ENCODE measurements around the gene CTNNBL1.

Gene CTNNBL1

DNA sequence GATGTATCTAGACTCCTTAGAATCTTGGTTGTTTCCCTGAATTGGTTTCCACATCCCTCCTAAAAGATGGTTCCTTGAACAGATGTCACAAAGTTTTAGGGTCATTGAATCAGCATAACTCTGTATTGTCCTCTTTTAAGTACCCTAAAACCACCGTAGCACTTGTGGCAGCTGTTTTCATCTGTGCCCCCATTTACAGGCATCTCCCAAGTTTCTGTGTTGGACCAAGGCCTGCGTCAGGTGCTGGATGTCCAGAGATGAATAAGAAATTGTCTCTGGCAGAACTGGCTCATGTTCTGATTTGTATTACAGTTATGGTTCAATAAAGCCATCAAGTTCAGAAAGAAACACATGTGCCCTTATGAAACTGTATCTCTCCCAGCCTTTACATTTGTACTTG, 48.3 kb downstream of the CTNNBL1 start:
- no peak for DNase-seq (ENCODE audit: low spot score)

DNA sequence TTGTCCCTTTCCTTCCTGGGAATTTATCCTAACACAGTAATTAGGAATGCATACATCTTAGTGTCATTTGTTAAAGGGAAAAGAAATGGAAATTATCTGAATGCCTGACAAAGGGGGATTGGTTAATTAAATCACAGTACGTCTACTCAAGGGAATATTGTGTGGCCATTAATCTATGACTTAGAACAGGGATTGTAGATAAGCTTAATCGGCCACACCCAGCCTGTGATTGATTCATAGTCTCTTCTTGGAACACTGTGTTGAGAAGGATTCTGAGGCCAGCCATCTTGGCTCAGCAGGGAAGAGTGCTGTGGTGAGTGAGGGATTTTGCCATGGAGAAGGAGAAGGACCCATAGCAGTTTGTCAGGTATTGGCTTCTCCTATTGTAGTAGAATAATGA, 50.5 kb downstream of the CTNNBL1 start:
- no peak for DNase-seq (ENCODE audit: low spot score)

DNA sequence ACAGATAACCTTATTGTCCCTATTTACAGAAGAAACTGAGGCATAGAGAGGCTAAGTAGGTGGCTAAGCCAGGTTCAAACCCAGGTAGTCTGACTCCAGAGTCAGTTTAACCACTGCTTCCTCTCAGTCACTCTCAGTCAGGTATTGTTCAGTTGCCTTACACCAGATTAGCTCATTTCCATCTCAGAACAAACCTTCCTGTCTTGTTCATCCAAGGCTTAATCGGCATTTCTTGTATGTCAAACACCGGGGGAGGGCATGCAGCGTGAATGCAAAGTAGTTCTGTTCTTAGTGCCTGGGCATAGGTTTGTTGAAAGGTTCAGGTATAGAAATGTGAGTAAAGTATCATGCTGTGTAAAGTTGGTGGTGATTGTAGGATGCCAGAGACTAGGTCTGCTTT, 51.7 kb downstream of the CTNNBL1 start:
- no peak for DNase-seq (ENCODE audit: low spot score)

- no peak for DNase-seq (ENCODE audit: low spot score)
Observed at GRCh38 chr20:37748015-37748414, 54.2 kb downstream of the CTNNBL1 start.

GRCh38 chr20:37749218-37749617, 55.4 kb downstream of the CTNNBL1 start:
- DNase-seq (ENCODE audit: low spot score) = no peak

DNA sequence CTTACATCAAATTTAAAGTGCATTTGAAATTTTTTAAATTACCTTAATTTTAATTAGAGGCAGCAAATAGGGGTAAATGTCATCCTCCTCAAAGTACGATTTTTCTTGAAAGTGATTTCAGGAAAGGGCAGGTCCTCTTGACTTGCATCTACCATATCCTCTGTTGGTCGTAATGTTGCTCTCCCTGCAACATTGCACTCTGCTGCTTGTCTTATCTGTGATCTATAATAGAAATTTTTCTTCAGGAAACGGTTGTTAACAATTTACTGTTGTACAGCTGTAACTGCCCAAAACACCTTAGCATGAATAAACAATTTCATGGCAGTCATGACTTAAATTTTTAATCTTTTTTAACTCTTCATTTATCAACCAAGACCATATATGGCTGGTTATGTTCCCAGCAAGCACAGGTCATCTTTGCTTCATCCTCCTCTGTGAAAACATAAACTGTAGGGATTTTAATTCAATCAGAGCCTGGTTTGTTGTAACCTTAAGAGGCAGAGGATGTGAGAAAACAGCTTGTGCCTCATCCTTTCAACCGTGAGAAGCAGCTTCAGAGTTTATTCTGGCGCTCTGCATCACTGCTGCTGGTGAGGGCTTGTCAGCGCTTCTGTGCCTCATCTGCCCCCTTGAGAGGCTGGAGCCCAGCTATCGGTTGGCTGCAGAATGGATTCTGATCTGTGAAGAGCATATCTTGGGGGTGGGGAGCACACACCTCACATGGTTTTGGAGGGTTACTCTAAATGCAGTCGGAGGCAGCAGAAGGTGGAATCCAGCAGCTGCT, 56.0 kb downstream of the CTNNBL1 start:
- DNase-seq (ENCODE audit: low spot score) = no peak

- DNase-seq (ENCODE audit: low spot score) = no peak
Observed at GRCh38 chr20:37755665-37756064, 61.8 kb downstream of the CTNNBL1 start.

GRCh38 chr20:37756234-37756633, 62.4 kb downstream of the CTNNBL1 start:
- DNase-seq (ENCODE audit: low spot score) = no peak

DNA sequence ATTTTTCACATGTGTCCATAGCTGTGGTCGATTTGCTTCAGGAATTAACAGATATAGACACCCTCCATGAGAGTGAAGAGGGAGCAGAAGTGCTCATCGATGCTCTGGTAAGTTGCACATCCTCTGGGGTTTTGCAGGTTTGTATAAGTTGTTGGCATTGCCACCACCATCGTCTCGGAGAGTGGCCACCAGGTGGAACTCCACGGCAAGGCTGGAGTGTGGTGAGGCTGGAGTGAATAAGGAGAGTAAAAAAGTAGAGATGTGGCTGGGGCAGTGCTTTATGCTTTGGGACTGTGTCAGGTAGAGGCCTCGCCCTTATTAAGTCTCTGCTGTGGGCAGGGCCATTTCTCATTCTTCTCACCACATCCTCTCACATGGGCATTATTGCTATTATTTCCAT, 63.7 kb downstream of the CTNNBL1 start:
- DNase-seq (ENCODE audit: low spot score) = no peak

GRCh38 chr20:37758332-37758731, 64.5 kb downstream of the CTNNBL1 start:
- no peak for DNase-seq (ENCODE audit: low spot score)

GRCh38 chr20:37759052-37759553, 65.3 kb downstream of the CTNNBL1 start:
- DNase-seq (ENCODE audit: low spot score) = no peak

GRCh38 chr20:37759761-37760209, 66.0 kb downstream of the CTNNBL1 start:
- DNase-seq (ENCODE audit: low spot score) = no peak

DNA sequence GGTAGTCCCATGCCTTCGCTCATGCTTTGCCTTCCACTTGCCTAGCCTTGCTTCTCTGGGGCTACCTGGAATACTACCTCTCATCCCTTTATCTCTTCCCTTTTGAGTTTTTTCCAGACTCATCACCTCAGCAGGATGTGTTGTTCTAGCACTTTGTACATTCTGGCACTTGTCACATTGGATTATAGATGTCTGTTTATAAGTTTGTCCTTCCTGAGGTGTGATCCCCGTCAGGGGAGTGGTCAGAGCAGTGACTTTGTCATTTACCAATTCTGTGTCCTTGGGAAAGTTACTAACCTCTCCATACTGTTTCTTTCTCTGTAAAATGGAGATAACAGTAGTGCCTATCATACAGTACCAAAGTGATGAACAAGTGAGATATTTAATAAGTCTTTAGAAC, 66.5 kb downstream of the CTNNBL1 start:
- no peak for DNase-seq (ENCODE audit: low spot score)

GRCh38 chr20:37762716-37763485, 69.1 kb downstream of the CTNNBL1 start:
- no peak for DNase-seq (ENCODE audit: low spot score)

DNA sequence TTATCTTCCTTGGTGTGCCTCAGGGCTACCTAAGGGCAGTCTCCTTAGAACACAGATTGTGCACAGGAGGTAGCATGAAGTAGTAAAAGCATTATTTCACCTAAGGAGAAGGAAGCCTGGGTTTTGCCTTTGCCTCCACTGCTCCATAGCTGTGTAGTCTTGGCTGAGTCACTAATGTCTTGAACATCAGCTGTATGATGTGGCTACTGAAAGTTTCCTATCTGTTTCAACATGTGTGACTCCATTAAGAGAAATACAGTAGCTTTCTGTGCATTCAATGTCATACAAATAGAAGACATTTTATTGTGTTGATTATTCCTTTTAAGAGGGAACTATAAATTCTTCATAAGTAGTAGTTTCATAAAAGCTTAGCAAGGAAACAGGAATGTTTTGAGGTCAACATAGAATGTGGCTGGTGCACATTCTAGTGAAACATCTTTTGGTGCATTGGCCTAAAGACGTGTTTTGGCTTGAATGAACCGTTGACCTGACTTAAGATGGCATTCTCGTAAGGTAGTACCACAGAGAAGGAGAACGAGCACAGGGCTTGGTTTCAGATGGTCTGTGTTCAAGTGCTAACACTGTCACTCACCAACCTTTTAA, 70.6 kb downstream of the CTNNBL1 start:
- DNase-seq (ENCODE audit: low spot score) = no peak

DNA sequence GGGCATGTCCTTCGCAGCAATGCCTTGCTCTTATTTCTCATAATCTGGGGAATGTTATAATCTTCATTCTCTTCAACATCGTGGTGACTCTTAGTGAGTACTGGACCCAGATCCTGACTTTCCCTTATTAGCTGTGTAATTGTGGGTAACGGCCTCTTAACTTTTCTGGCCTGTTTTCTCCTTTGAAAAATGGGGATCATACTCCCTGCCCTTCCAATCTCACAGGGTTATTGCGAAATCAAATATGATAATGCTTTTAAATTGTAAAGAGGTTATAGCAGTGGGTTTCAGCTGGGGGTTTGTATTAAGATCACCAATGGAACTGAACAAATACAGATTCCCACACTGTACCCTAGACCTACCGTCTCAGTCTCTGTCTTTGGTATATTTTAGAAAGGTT, 77.1 kb downstream of the CTNNBL1 start:
- no peak for DNase-seq (ENCODE audit: low spot score)

DNA sequence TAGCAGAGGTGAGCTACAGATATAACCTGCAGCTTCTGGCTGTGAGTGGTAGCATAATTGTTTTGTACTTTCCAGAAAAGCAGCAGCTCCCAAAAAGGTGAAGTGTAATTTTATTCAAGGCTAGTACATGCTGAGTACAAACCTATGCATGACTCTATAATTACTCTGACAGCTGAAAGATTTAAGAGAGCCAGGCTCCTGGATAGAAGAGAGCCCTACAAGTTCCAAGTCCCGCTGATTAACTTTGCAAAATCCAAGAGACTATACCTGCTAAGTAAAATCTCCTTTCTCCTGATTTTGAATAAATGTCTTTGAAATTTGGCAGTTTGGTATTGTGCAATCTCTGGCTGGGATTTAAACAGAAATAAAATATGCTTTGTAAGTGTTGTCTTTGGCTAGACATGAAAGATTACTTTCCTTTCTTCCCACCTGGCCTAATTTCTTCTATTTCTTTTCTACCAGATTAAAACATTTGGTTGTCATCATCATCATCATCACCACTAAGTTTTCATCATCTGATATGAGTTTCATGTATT, 79.5 kb downstream of the CTNNBL1 start:
- no peak for DNase-seq (ENCODE audit: low spot score)

GRCh38 chr20:37774156-37774555, 80.3 kb downstream of the CTNNBL1 start:
- DNase-seq (ENCODE audit: low spot score) = no peak

DNA sequence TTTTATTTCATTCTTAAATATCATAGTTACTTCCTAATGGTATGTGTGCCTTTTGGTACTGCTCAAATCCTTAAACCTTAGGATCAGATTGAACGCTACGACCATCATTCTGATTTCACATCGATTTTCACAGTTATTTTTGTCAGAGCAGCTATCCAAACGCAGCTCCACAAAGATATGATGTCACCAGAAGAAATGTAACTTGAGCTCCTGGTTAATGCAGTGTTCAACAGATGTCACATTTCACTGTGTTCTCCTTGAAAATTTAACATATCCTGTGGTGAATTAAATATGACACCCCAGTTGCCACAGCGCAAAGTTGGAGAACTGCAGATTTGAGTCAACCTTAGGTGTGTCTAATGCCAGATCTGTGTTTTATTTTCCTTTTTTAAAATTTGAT, 81.4 kb downstream of the CTNNBL1 start:
- DNase-seq (ENCODE audit: low spot score) = no peak

GRCh38 chr20:37776049-37776448, 82.2 kb downstream of the CTNNBL1 start:
- DNase-seq (ENCODE audit: low spot score) = no peak

- no peak for DNase-seq (ENCODE audit: low spot score)
Observed at GRCh38 chr20:37776526-37776925, 82.7 kb downstream of the CTNNBL1 start.

All from AG08396 (cell line).